Stimulated activated CD8-positive, alpha-beta memory T cell treated with anti-CD3 and anti-CD28 coated beads, Interleukin-12 subunit alpha, Interleukin-12 subunit beta, amount 100 ng/mL, for 24 hours (primary cell): ENCODE measurements around the gene SLC9C1.

Experiments
- DNase-seq: peaks from one replicate; pipeline ENCODE4 v3.0.0-alpha.2; 2020; ENCODE audit errors: extremely low read depth

SLC9C1 gene

DNA sequence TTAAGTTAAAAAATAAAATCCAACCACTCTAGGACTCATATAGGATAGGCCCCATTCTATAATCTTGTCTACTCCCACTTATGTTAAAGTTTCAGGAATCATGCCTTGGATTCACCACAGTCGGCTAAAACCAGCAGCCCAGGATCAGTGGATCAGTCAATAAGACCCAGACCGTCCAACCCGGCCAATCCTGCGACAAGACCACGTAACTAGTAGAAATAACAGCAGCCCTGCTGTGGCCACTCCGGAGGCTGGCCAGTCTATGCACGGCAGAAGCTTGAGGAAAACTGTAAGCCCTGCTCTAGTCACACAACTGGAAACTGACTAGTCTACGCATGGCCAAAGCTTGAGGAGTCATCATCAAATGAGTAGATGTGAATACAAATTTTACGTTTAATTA is 12.8 kb upstream of the SLC9C1 start:
- no peak for DNase-seq

DNA sequence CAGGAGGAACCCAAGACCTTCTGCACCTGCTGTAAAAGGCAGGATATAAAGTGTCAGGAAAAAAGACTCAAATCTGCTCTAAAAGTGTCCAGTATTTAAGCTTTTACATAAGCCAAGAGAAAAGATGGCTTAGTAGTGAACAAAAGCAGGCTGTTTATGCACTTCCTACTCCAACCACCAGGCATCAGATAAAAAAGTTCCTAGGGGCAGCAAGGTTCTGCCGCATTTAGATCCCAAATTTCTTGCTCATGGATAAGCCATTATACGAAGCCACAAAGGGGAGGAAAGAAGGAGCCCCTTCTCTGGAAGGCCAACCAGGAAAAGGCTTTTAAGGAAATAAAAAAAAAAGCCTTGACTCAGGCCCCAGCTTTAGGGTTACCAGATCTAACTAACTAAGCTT is 10.6 kb upstream of the SLC9C1 start:
- DNase-seq: no peak

DNA sequence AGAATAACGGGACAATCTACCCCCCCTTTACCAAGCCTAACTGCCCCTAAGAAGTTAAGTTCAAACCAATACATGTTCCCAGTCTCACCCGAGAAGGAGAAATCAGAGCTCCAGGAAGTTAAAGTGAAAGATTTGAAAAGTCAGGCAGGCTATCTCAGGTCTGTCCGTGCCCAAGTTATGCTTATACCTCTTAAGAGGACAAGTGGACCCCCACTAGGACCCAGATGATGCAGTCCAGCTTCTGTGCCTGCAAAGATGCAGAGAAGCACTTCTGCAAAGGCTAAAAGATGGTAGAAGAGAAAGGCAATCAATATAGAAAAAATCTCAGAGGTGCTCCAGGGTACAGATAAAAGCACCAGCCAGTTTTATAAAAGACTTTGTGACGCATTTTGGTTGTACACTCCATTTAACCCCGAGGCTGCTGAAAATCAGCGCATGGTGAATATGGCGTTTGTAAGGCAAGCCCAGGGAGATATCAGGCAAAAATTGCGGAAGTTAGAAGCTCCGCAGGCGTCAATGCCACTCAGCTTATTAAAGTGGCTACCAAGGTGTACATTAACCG is 9.8 kb upstream of the SLC9C1 start:
- no peak for DNase-seq

DNA sequence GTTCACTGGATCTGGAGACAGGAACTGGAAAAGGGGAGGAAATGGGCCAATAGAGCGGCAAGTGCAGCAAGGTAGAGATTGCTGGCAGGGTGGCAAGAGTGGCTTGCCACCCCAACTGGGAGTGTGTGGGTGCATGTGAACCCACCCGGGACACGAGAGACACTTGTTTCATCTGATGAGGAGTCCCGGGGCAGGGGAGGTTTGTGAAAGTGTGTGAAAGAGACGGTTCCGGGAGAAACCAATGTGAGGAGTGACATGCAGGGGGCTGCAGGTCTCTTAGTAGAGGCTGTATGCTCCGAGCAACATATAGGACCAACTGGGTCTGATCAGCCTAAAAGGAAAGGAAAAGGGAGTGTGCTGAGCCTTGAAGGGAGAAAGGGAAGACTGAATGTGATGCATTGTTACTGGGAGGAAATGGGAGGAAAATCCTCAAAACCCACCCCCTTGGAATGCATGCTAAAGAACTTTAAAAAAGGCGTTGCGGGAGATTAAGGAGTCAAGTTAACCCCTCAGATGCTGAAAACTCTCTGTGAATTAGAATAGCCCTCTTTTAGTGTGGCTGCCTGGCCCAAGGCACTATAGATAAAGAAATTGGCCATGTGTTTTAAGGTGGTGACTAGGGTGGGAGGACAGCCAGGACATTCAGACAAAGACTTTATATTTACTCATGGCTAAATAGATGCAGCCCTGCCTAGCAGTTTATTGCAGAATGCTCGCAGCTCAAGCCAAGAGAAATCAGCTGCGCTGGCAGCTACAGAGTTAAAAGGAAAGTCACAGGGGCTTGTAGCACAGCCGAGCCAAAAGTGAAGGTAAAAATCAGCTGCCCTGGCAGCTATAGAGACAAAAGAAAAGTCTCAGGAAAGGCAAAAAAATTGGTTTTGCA is 9.1 kb upstream of the SLC9C1 start:
- DNase-seq: no peak

DNA sequence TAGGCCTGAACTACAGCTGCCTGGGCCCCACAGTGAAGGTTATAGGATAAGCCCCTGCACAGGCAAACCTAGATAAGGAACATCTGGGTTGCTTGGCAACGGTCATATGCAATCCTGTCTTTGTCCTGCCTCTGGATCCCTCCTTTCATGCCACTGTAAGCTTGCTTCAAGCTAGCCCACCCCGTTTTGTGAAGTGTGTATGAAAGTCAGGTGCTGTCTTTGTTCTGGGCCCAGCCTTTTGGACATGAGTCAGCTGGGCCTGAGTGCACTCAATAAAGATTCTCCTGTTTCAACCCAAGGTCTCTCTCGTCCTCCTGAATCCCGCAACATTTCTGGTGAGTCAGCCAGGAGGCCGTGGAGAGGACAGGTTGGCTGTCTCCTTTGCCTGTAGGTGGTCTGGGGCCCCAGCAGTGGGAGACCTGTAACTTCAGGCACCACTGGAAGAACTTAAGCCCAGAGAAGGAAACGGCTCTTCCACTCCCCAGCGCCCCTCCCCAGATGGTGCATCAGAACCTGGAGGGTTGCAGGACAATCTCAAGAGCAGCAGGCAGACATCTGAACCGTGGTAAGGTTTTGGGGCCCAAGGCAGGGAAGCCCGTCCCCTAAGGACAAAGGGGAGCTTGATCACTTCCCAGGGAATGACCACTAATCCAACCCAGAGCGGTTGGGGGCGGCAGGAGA is 8.3 kb upstream of the SLC9C1 start:
- DNase-seq: no peak

DNA sequence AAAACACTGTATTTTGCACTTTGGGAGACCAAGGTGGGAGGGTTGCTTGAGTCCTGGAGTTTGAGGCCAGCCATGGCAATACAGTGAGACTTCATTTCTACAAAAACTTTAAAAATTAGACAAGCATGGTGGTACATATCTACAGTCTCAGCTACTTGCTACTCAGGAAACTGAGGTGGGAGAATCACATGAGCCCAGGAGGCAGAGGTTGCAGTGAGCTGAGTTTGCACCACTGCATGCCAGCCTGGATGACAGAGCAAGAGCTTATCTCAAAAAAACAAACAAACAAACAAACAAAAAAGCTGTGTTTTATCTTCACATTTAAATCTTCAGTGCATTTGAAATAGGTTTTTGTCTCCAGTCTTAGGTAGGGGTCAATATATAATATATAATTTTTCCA is 4.8 kb upstream of the SLC9C1 start:
- no peak for DNase-seq

DNA sequence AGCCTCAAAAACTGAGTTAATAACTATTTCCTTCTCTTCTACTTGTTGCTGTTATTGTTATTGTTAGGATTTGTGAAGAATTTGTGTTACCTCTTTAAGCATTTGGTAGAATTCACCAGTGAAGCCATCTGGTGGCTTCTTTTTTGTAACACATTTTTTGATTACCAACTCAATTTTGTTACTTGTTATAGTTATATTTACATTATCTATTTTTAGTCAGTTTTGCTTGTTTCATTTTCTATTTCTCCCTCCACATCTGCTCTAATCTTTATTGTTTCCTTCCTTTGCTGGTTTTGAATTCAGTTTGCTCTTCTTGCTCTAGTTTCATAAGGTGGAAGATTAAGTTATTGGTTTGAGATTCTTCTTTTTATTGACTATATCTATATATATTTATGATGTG is 3.7 kb upstream of the SLC9C1 start:
- DNase-seq: no peak

DNA sequence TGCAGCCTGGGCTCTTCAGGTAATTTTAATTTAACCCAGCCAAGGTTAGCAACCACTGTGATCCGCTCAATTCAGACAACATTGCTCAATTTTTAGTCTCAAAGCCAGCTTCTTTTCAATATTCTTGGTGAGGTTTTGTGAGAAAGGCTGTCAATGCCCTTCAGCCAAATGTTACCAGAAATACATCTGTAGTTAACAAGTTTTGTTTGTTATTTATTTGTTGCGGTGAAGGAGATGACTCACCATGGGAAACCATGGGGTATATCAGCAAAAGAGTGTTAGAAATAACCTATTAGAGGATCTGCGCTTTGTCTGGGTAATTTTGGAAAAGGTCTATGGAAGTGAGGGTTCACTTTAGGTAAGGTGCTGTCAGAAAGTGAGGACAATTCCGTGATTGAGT is 5.0 kb downstream of the SLC9C1 start:
- no peak for DNase-seq

DNA sequence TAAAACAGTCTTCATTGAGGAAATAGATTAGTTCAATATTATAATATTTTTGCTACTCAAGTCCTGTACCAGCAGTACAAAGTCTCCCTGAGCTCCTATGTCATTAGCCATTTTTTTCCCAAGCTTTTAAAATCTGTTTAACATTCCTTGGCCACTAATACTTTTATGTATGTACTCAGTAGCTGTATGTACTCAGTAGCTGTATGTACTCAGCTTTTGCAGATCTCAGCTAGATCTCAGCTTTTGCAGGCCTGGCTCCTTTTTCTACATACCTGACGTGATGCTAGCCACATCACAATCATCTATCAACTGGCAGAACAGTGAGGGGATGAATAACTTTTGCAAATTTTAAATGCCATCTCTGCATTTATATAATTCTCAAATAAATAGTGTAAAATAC is 13.8 kb downstream of the SLC9C1 start:
- no peak for DNase-seq

DNA sequence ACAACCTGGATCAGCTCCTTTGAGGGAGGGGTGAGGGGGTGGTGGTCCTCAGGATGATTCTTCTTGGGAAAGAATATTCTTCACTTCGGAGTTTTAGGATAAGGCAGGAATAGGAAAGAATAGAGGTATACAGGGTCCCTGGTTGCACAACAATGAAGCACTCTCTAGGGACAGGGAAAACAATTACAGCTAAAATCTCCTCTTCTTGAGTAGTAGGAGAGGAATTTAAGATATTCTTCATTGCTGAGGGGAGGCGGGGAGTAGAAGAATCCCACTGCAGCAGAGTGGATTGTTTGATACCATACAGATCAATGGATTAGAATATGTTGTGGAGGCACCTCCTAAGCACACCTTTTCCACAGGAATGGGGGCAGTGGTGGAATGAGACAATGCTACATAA is 20.5 kb downstream of the SLC9C1 start:
- DNase-seq: no peak

DNA sequence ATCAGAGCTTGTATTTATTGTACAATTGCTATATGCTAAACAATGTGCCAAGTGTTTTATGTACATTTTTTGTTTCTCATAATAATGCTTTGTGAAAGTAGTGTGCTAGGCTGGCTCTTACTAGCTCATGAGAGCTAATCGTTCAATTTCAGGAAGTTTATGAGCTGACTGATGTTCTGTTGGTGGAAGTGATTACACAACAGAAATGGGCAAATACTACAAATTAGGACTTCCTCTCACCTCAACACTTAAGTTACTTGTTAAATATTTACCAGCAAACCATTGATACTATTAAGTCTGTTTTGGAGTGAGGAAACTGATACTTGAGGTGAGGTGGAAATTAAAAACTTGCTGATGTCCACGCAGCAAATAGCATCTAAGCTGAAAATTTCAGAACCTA is 32.3 kb downstream of the SLC9C1 start:
- DNase-seq: no peak

DNA sequence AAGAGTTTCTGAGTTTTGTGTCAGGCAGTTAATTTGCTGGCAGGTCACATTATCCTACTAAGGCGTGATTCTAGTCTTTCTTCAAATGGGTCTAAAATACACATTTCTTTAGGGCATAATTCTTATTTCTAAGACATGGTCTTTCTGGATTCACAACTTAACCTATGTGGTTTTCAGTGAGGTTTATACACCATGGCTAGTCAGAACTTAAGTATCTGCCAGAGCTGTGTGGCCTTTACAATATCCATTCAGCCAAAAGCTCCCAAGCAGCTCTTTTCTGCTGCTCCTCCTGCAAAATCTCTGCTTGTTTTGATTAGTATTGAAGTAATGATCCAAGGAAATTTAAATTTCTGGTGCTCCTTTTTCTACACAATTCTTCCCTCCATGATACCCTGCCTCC is 33.5 kb downstream of the SLC9C1 start:
- DNase-seq: no peak

DNA sequence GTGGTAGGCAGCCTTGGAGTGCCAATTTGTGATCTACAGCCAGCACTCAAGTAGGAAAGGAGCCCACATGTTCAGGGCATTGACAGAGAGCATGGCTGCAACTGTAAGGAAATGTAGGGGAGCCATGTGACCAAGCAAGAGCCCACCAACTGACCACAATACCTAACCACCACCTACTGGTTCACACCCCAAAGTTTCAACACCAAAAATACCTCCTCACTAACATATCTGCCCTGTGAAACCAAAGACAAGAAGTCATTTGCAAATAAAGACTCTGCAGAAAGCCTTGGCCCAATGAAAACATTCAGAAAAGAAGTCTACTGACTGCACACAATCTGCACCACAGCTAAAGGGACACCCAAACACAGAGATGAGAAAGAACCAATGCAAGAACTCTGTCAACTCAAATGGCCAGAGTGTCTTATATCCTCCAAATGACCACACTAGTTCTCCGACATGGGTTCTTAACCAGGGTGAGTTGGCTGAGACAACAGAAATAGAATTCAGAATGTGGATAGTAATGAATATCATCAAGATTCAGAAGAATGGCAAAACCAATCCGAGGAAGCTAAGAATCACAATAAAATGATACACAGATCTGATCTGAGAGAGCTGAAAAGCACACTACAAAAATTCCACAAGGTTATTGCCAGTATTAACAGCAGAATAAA is 40.6 kb downstream of the SLC9C1 start:
- no peak for DNase-seq

DNA sequence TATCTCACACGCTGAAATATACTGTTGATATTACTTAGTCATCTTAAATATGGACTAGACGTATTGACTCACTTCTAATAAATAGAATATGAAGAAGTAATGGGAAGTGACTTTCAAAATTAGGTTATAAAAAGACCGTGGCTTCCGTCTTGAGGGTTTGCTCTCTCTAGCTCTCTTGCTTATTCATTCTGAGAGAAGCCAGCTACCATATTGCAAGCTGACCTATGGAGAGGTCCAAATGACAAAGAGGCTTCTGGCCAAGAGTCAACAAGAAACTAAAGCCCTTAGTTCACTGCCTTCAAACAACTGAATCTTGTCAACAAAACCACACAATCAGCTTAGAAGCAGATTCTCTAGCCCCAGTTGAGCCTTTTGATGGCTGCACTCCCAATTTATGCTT is 46.1 kb downstream of the SLC9C1 start:
- DNase-seq: no peak

DNA sequence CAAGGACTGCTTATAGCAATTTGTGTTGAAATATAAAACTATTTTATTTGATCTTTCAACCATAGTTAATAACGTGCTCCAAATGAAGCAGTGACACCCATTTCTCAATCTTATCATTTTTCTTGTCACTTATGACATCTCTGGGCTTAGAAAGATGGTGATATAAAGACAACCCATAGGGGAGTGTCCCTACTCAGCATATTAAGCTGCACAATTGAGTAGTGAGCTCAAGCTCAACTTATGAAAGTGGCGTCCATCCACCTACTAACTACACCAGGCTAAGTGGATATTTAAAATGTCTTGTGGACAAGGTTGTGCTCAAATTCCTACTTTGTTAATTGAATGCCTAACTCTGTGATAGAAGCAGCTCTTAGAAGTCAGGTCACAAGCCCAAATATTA is 46.7 kb downstream of the SLC9C1 start:
- DNase-seq: no peak

DNA sequence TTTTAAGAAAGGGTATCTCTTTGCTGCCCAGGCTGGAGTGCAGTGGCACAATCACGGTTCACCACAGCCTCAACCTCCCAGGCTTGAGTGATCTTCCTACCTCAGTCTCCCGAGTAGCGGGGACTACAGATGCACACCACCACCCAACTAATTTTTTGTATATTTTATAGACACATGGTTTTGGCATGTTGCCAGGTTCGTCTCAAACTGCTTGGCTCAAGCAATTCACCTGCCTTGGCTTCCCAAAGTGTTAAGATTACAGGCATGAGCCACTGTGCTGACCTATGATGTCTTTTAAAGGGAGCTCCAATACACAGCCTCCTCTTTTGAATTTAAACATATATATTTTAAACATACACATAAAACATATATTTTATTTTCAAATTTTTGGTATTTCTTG is 60.9 kb downstream of the SLC9C1 start:
- DNase-seq: no peak

DNA sequence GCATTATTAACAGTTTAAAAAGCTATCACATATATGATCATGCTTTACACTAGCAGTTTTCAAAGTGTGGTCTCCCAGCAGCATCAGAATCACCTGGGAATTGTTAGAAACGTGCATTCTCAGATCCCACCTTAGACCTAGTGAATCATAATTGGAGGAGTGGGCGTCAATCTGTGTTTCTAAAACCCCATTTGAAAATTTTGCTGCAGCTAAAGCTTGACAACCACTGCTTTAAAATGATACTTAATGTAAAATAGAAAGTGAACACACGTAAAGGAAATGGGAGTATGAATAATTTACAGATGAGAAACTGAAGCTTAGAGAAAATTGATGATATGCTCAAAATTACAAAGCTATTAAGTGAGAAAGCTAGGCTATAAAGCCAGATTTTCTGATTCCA is 62.3 kb downstream of the SLC9C1 start:
- DNase-seq: no peak

DNA sequence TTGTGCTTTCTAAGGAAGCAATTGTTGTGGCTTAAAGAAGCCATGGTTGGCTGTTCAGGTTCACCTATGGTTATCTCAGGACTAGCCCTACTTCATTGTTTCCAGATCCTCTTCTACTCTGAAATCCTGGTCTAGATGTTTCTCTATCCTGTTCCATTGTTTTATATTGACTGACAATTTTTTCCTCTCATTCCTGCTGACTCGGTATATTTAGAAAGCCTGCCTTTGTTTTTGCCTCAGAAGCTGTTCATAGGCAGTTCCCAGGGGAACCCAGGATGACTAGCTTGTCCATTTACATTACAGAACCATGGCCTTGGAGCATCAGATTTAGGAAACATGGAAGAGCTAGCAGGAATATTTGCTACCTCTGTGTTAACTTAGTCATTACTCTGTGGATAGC is 64.0 kb downstream of the SLC9C1 start:
- DNase-seq: no peak

DNA sequence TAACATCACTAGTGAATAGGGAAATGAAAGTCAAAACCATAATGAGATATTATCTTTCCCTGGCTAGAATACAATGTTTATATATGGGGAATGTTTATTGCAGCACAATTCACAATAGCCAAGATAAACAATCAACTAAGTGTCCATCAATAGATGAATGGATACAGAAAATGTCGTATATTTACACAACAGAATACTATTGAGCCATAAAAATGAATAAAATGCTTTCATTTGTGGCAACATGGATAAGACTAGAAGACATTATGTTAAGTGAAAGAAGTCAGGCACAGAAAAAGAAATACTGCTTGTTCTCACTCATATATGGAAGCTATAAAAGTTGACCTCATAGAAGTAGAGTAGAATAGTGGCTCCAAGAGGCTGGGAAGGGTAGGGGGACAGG is 65.2 kb downstream of the SLC9C1 start:
- no peak for DNase-seq

DNA sequence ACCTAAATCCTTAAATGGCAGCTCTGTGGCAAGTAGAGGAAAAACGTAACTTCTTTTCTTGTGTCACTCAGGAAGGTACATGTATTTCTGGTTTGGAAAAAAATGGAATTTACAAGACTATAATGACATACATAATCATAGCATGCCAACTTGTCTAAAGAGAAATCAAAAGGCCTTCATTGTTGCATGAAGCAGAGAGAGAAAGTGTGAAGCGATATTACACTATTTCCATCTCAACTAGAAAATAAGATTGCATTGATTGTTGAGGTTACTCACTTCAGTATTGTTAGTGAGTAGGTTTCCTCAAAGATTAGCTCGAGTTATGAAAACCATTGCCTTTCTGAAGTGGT is 93.7 kb downstream of the SLC9C1 start:
- no peak for DNase-seq

DNA sequence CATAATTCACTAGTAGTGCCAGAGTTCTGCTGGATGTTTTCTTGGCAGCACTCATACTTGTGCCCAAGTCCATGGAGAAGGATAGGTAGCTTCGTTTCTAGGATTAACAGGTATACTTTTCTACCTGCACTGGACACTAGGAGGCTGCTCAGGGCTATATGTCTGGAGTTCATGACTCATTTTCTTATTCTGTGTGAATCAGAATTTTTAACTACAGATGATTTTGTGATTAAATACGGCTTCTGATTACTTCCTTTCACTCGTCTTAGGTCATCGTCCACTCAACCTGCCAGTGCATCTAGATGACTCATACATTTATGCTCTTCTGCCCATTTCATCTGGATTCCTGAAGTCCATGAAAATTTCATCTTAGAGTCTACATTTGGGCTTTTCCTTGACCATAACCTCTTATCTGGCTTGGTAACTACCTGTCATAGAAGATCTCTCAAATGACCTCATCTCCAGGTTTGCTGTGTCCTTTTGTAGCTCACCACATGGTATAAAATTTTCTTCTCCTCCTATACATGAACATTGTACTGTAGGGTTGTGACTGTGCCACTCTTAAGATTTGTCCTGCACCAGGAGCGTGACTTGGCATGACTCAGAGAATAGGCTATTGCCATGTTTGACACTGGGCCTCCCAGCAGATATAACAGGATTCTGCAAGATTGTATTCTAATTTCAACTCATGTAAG is 94.2 kb downstream of the SLC9C1 start:
- DNase-seq: no peak

DNA sequence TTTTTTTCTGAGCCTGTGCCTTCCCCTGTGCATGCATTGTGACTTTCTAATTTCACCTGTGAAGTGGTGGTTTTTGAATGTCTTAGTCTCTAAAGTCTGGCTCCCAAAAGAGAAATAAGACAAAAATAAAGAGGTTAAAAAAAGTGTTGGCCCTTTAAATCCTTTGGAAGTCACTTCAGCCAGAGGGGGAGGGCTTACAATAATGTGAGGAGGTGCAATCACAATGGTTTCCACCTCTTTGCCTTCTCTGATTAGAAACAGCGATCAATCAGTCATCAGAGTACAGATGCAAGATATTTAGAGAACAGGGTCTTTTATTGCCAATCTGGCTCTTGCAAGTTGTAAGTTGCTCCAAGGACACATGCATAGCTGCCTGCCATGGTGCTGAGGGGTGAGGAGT is 96.9 kb downstream of the SLC9C1 start:
- no peak for DNase-seq
